GM19025 (cell line): ENCODE results near the gene TRAPPC2.

Experiments
- ATAC-seq: cut with Tn5 transposase; IDR thresholded peaks from one replicate; pipeline ENCODE4 v1.9.1; 2021; ENCODE audit warnings: mild to moderate bottlenecking, low read depth, moderate library complexity; ENCODE audit not compliant: unreplicated experiment

The TRAPPC2 gene

DNA sequence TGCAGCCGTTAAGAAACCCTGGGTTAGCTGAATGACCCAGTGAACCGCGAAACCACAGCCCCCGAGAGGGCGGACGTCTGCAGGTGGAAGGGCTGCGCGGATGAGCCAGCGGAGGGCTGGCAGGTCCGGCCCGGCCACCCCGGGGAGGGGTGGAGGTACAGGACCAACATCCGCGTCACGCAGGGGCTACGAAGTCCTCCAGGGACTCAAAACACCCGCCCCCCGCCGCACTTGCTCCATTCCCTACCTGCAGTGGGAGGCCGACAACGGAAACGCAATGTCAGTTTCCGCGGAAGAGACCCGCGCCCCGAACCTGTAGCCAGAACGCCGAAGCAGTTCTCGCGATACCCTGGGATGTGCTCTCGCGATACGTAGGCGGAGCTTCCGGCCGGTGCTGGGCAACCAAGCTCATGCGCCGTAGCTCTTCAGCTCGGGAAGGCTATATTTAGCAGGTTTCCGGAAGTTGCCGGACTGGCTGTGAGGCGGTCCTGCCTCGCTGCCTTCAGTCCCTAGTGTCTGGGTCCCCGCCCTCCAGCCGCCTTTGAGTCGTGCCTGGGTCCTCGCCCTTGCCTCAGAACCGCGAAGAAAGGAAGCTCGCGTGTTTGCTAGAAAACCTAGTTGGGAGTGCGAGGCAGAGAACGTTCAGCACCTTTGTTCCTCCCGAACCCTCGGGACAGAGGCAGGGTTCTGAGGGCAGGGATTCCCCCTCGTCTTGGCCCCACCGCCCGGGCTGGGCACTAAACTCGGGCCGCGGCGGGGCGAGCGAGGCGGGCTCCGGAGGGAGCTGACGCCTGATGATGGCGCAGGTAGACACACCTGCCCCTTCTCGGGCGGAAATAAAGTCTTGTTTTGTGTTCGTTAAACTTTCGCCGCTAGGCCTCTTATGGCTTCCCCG, at the start of gene TRAPPC2, which contains the start of gene OFD1:
TSS of gene TRAPPC2 (minus strand) at position 343 of the 895 bp plus-strand sequence. CDS start 14,657 bp downstream, outside the sequence.
TSS of gene OFD1 (plus strand) at position 471 of the 895 bp plus-strand sequence. CDS start at position 795, 324 bp downstream.
- peak; percentile 80 for ATAC-seq

DNA sequence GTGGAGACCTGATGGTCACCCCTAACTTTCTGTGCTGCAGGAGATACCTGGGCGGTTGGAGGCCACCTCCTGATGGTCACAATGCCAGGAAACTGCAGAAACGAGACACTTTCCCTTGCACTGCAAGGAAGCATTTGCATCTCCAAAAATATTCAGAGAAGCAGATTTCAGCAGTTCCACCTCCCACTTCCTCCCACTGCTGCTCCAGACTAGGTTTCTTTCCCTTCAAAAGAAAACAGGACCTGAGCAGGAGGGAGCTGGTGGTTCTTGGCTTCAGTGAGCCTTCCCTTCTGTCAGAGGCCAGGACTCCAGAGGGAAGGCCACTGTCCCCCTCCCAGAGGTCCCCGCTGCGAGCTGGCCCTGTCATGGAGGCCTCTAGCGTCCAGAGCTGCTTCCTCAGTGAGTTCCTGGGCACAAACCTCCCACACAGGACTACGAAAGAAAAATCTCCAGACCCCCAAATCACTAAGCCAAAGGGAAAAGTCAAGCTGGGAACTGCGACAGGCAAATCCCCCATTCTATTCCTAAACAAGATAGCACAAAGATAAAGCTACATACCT, 46.5 kb upstream of the TRAPPC2 start:
- no peak for ATAC-seq

DNA sequence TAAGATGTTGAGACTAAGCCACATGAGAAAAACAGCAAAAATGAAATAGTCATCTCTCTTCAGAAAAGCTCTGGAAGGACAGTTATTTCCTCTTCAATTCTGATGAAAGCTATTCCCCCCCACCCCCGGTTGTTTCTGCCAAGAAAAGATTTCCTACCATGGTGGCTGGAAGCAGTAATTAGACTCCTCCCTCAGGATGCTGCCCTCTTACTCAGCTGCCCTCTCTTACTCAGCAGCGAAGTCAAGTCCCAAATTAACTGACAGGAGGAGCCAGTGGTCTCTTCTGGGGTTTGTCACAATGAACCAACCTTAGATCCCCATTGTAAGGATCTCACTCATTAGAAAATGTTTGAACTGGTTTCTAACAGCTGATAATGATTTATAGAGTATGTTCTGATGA, 44.5 kb upstream of the TRAPPC2 start:
- no peak for ATAC-seq

DNA sequence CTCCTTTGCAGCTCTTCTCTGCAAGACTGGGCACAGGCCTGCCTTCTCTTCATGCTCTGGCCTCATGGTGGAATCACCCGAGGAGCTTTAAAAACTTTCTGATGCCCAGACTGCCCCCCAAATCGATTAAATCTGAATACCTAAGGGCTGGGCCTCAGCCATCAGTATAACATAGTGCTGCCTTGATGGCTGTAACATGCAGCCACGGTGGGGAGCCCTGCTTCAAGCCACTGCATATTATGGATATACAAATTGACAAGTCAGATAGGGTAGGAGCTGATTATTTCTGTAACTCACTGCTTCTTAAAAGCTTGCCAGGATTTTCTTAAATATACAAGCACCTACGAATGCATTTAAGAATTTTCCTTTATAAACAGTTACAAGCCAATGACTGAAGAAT, 42.0 kb upstream of the TRAPPC2 start:
- no peak for ATAC-seq

DNA sequence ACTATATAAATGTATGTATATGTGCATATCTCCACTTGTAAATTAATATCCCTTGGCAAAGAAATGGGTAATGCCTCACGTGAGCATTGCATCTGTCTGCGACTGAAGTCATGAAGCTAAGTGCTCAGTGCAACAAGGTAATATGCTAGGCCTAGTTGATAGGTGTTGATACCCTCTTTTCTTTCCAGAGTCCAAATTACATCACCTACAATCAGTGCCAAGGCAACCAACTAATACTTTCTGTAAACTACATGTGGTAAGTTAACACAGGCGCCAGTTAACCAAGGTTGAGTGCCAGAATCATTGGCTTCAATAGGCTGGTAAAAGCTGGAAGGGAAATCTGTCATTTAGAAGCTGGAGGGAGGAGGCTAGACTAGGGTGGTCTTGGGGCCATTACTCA, 41.4 kb upstream of the TRAPPC2 start:
- no peak for ATAC-seq

DNA sequence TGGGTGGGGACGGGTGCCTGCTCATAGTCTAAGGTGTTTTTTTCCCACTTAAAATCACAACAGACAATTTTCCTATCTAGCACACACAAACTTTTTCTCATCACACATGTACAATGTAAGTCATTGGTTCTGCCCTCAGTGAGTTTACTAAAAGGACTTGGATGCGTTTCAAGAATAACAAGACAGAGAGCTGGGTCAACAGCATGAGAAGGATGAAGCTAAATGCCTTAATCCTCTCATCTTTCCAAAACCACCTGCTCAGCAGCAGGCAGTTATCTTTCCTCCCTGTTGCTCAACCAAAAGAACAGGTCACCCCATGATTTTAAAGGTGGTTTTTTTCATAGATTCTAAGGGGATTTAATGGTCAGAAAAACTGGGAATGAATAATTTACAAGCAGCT, 40.3 kb upstream of the TRAPPC2 start:
- no peak for ATAC-seq

DNA sequence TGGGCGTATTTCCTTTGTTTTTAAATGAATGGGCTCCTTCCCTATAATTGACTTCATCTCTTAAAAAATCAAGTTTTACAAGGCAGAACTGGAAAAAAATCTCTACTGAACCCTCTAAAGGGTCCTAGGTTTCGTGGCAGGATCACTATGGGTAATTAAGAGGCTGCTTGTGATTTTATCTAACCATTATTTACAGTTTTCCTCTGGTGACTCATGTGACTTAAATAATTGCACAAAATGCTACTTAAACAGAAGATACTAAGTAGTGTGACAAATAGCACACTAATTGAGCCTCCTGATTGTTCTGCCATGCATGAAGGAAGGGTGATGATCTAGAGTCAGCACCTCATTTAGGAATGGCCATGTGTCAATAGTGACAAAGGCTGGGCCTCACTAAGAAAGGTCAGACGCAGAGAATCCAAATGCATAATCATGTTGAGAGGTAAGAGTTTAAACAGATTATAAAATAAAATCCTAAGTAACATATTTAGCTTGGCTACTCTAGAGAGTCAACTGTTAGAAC, 35.7 kb upstream of the TRAPPC2 start:
- ATAC-seq = no peak

DNA sequence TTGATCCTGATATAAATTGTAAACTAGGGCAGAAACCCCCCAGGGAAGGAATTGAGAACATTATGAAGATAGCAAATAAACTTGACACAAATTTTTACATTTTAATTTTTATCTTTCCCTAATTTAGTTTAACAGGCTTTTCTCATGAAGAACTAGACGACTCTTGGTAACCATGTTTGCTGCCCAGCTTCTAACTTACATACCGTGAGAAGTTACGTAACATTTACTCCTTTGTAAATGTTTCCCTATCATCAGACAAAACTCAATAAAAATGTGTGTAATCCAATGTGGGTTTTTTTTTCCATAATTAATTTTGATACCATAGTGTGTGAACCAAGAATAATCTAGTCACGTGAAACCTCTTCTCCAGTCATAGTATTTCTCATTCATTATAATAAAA, 34.5 kb upstream of the TRAPPC2 start:
- ATAC-seq = no peak

DNA sequence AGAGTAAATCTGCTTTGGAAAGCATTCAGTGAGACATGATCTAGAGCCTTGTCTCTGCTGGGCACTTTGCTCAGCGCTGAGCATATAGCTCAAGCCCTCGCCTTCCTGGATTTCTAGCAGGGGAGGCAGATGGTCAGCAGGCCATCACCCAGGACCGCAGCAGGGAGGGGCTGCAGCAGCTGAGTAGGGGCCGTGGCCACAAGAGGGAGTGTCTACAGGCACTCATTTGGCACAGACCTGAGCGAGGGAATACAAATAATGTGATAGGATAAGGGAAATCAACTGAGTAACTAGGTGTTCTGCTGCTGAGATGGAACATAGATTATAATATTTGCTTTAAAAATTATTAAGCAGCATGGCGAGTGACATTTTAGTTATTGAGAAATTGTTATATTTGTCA, 30.3 kb upstream of the TRAPPC2 start:
- ATAC-seq = no peak

DNA sequence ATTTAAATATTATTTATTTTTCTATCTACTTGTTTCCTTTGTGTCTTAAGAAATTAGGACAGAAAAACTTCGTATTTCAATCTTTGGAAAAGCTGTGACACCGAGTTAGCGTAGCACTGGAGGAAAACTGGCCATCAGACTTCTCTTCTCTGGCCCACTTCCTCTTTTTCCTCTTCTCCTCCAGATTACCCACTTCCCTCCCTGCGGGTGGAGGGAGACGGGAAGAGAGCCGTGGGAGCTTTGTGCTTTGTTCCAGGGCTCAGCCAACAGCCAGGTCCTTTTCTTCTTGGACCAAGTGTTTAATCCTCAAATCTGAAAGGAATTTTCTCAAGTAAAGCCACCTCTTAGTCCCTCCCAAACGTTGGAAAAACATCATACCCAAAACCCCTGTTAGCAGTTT, 29.9 kb upstream of the TRAPPC2 start:
- no peak for ATAC-seq

DNA sequence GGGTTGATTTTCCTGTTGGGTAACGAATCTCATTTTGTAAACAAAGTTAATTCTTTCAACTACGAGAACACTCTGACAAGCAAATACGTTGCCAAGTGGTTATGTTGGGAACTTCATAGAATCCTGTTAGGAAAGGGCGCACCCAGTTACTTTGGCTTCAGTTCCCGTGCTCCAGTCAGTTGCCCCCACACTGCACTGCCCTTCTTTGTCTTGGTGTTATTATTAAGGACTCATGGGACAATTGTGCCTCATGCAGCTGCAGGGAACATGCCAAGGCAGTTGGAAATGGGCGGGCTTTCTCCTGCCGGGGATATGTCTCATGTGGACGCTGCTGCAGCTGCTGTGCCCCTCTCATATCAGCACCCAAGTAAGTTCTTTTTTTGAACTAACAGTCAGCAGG, 29.1 kb upstream of the TRAPPC2 start:
- ATAC-seq = no peak

DNA sequence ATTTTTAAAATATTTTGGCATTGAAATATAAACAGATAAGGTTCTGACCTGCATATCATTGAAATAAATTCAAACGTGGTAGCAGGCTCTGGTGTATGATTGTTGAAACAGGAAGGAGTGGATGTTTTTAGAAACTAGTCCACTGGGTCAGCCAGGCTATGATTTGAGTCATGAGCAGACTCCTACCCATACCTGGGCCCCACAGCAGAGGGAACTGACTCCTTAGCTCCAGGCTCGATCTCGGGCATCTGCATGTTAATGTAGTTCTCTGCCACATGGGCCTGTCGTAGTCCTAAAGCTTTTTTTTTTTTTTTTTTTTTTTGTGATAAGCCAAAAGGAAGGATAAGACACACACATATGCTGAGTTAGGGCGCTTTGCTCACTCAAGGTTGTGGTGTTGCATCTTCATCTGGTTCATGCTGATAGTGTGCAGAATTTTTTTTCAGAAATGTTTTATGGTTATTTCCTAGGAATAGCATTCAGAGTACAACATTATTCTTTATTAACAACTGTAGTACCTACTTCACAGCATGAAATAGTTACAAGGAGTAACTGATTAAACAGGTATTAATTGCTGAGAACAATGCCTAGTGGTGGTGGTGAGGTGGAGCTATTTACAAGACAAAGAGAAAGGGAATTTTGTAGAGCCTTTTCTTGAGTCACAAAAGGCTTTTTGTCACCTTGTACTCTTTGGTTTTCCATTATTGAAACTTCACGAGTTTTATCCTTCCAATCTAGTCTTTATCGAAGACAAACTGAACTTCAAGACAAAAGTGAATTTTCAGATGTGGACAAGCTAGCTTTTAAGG, 27.4 kb upstream of the TRAPPC2 start:
- ATAC-seq = peak; percentile 48

DNA sequence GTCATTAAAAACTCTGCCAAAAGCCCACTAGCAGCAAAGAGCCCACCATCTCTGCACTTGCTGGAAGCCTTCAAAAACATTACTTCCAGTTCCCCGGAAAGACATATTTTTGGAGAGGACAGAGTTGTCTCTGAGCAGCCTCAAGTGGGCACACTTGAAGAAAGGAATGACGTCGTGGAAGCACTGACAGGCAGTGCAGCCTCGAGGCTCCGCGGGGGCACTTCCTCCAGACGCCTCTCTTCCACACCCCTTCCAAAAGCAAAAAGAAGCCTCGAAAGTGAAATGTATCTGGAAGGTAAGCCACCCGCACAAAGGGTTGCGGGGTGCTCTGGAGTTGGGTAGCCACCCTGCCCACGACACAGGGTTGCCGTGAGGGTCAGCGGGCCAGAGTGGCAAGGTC, 26.0 kb upstream of the TRAPPC2 start:
- ATAC-seq = no peak

DNA sequence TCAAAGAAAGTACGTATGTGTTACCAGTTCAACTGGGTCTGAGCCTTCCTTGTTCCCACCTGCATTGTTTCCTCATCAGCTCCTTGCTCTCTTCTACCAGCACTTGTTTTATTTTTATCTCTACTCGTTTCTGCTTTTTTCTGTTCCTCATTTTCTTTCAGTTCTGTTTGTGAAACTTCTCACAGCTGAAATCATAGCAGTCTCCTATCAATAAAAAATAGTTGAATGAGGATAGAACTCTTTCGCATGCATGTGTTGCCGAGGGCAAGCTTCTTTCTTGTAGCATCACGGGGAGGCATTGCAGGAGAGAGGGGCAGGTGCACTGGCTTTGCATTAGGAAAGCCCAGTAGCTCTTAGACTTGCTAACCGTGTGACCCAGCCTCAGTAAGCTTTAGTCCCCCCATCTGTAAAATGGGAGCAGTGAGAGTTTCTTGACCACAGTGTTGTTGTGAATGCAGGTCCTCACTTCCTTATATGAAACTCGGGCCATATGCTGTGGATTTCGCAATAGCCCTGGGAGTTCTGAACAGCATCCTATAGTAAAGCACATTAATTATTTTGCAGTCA, 24.8 kb upstream of the TRAPPC2 start:
- ATAC-seq = peak; percentile 62

DNA sequence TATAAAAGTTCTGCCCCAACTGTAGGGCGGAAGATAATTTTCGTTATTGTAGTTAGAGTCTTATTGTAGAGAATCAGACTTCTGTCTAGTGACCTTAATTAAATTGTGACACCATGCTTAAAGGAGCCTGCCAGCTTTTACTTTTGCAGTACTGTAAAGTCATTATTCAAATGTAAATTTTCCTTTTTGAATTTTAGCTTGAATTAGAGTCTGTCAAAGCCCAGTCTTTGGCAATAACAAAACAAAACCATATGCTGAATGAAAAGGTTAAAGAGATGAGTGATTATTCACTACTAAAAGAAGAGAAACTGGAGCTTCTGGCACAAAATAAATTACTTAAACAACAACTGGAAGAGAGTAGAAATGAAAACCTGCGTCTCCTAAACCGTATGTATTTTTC, 22.0 kb upstream of the TRAPPC2 start:
- ATAC-seq = no peak

DNA sequence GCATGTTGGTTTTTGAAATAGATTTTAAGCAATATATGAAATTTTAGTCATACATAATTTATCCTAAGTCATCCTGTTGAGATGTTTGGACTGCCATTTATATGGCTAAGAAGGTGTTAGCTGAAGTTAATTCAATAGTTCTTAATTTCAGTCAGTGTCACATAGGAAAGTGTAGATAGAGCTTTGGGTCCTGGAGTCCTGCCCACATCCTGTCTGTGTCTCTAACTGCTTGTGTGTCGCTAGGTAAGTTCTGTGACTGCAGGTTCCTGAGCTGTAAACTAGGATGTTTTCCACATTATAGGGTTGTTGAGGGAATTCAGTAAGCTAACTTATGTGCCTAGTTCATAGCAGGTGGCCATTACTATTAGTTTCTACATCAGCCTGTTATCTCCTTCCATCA, 20.8 kb upstream of the TRAPPC2 start:
- ATAC-seq = no peak

DNA sequence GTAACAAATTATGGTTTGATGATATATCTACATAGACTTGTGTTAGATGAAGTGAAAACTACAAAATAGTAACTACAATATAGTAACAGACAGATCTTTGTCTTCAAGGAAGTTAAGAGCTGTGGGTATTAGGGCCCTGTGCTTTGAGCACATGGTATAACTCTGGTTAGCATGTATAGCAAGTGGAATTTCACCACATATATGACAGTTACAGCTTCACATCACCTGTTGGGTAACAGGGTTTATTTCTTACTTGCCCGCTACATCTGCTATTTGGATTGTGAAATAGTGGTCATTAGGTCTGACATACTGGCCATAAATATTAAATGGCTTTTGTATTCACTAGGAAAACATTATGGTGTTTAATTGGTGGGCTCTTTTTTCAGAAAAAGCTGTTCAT, 20.3 kb upstream of the TRAPPC2 start:
- no peak for ATAC-seq

DNA sequence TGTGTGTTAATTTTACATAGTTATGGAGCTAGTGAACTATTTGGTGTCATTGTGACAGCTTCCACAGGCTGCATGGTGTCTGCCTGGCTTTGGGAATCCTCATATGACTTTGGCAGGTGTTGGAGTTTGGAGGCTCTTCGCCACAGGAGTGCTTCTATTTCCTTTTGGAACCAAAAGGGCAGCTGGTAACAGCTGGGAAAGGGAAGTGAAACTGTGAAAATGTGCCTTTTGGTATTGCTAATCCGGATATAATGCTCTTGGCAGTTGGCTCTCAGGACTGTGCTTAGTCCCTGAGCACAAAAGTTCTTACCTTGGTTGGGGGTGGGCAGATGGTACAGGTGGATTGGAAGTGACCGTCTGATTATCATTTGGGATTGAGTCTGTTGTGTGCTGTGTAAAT, 18.2 kb upstream of the TRAPPC2 start:
- ATAC-seq = no peak

DNA sequence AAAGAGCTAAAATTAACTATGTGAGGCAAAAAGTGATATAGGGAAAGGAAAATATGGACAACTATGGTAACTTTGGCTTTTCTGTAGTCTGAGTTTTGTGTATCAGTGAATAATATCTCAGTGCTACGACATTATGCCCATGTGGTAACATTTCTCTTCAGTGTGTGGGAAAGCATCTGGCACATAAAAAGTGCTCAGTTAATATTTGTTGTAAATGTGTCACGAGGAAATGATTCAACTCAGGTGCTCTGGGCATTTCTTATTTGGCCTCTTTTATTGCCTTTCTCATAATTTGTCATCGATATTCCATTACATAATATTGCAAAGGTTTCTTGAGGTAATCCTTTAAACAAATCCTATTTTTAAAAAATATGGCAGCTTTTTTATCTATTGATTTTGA, 17.7 kb upstream of the TRAPPC2 start:
- no peak for ATAC-seq

DNA sequence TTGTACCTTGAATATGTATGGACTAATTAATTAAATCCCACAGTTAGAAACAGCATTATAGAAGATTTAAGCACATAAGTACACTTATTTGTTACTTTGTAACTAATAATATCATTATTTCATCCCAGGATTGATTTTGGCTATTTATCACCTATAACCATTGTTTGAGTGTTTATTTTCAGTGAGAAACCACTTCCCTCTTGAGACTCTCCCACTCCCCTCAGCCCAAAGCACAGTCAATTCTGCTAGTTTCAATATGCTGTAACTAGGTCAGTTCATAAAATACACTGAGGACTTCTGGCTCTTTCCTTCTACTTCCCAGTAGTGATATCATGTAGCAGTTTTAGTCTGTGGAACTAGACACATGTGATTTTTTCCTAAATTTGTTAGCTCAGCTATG, 16.4 kb upstream of the TRAPPC2 start:
- ATAC-seq = no peak

DNA sequence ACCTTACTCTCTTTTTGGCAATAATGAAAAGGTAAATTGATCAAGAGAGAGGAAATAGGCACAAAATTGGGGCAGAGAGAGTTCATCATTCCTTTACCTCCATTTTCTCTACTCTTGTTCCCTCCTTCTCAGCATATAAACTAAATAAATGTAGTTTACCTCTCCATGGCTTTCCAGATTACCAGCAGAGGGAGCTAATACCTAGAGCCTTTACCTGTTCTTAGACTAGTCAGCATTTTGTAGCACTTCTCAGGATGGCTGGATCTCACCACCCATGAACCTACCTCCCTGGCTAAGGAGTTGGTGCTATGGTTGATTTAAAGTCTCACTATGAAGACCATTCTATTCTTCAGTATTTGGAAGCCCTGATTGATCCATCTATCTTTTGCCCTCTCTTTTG, 15.8 kb upstream of the TRAPPC2 start:
- no peak for ATAC-seq
